T-helper 2 cell treated with Interferon-gamma antibody and Interleukin-4, amounts not matched to agents 100 ng/mL and 5 ng/mL, for 36 hours (primary cell): ENCODE measurements around the gene TRIM65. TPM values are rescaled to one million over a fixed set of nuclear protein-coding genes. Genes with fewer than 3 reads are reported as not detected.
"Not testable (repeated sequence)": the region's sequence is repeated elsewhere in the genome, so short reads cannot be mapped to it uniquely, and the experiment has no call there.

Experiments
- intact Hi-C: fragments of 100-400 bp; cut with micrococcal nuclease; formaldehyde crosslinking; loops from one replicate; pipeline ENCODE4 v1.15.1; 2023
- total RNA-seq: library from RNA; stranded (reverse); gene quantifications from 2 replicates; pipeline ENCODE4 v1.2.3, GENCODE V29; 2022

Gene TRIM65
- total RNA-seq, 1 donor from 2014 or later: 38.3 TPM

DNA sequence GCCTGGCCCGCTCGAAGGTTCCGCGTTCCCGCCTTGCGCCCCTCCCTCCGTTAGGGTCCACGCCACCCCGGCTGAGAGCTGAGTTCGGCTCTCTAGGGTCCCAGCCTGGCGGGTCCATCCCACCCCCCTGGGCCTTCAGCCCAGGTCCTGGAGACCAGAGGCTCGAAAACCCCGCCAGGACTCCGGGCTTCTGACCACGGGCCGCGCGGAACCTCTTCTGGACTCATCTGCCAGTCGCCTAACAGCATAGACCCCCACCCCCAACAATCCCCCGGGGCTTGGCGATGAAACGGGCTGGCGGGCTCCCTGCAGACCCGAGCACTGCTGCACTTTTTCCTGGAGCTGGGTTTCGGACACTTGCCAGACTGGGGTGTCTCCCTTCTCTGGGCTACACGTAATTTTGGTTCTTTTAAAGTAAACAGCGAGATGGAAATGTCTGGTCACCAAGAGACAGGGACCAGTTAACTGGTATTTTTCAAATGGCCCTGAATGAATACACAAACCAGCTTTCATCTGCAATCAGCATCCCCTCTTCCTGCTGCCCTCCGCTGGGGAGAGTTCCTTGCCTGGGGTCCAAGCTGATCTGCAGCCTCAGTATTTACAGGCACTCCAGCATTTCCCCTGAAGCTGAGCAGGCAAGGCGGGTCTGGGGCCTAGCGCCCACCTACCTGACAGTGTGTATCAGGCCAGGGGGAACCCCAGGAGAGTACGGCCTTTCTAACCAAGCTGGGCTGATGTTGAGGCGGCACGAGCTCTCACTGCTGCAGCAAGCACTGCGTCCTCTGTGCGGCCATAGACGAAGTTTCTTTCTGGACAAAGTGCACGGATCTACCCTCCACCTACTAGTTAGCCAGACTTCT lies 639 bp upstream of the TRIM65 start:
- intact Hi-C loops: loop anchor here (2.0 kb wide), 2 partner anchors 19 to 43 kb away; partner anchors contain the start of genes TRIM47 and WBP2

DNA sequence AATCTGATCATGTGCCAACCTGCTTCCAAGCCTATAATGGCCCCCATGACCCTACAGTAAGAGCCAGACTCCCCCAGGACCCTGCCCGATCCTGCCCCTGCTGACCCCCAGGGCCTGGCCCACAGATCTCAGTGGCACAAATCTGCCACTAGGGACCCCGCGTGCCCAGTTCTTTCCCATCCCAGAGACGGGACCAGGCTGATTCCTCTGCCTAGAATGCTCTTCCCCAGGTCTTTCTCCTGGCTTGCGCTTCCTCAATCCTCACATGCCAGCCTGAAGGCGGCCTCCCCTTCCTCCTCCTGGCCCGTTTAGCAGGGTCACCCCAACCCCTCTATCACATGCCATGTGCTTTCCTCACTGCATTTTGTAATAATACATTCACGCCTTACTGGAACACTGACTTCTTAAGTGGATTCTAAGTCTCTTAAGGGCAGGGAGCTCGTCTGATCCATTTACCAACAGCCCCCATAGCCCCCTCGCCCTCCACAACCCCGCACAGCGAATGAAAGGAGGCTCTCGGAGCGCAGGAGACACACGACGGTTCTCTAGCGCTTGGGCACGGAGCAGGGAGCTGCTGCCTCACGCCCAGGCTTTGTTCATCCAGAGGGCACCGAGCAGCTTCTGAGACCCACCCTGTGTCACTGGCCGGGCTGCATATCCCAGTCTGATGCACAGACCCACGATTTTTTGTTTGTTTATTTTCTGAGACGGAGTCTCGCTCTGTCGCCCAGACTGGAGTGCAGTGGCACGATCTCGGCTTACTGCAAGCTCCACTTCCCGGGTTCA lies 1.2 kb downstream of the TRIM65 start:
- intact Hi-C loops: loop anchor here (1.0 to 2.0 kb wide), 3 partner anchors 9 to 41 kb away; partner anchors contain the start of genes MRPL38, TRIM47 and WBP2

- intact Hi-C loops: no loop called here
These were observed 2.6 kb downstream of the TRIM65 start for GRCh38 chr17:75894049-75894733.

DNA sequence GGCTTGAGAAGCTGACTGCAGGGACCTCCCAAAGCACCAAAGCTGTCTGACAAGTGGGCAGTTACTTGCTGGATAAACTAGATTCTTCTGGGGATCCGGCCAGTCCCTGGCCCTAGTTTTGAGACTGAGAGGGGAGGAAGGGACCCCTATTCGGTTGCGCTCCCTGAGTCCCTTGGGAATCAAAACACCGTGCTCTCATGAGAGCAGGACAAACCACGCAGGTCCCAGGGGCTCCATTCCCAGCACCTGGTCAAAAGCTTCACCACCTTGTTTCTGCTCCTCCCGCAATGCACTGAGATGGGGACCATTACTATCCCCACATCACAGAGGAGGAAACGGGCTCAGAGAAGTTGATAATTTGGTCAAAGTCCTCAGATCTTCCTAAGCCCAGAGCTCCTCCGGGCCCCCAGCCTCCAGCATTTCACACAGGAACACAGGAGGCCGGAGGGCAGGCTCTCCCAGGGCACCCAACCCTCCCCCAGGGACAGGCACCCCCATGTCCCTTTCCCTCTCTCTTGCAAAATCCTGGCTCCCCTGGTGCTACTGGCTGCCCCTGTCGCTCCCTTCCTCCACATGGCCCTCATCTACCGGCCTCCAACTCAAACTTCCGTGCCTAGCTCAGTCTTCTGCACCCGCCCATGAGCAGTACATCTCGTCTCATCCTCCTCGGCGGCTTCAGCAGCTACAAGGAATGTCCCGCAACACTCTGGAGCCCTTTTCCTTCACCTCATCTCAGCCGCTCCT lies 3.3 kb downstream of the TRIM65 start:
- intact Hi-C loops: no loop called here

DNA sequence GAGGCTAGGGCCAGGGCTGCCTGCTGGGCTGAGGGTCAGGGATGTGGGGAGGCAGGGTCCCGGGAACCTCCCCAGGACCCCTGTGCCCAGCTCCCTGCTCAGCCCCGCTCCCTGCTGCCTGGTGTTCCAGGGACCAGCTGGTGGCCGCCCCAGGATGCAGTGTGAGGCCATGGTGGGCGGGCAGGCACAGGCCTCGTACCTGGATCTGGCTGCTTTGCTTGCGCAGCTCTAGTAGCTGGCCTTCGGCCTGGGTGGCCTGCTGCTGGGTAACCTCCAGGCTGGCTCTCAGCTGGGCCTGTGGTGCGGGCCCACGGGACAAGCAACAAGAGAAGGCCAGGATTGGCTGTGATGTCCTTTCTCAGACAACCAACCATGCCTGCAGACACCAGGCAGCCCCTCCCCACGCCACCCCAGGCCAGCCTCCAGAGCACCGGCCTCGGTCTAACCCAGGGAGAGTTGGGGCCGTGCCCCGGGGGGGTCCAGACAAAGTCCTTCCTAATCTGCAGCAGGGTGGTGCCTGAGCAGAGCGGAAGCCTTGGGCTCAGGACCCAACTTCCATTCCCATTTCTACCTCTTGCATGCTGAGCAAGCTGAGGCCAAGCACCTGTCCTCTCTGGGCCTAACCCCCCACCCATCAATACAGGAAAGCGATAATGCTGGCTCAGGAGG lies 4.1 kb downstream of the TRIM65 start:
- intact Hi-C loops: no loop called here

DNA sequence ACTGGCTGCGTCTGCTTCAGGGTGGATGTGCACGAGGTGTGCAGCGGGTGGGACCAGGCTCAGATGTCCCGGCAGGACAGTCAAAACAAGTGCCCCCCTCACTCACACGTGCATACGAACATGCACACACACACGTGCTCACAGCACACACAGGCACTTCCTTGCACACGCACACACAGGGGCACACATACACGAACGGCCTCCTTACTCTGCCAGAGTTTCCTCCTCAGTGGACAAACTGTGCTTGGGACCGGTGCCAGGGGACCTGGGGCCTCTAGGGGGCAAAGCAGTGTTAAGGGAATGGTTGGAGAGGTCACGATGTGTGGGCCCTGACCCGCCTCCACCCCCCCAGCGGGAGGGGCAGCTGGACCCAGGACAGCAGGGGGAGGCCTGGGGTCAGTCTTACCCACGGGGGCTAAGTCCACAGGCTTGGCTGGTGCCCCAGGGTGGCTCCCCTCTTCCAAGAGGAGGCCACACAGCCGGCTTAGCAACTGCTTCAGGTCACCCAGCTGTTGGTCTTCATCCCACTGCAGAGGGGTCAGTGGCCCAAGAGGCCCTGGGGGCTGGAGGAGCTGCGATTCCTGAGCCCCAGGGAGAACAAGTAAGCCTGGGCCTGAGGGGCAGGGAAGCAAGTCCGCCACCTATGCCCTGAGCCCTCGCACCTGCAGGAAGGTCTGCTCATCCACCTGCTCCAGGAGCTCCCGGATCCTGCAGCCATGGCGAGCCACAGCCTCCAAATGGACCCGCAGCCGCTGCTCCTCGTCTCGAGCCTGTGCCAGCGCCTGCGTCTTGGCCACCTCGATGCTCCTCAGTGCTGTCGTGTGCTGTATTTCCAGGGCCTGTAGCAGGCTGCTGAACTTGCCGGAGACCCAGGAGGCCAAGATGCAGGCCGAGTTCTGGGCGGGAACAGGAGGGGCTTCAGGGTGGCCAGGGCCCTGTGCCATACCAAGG lies 4.9 kb downstream of the TRIM65 start:
- intact Hi-C loops: no loop called here

DNA sequence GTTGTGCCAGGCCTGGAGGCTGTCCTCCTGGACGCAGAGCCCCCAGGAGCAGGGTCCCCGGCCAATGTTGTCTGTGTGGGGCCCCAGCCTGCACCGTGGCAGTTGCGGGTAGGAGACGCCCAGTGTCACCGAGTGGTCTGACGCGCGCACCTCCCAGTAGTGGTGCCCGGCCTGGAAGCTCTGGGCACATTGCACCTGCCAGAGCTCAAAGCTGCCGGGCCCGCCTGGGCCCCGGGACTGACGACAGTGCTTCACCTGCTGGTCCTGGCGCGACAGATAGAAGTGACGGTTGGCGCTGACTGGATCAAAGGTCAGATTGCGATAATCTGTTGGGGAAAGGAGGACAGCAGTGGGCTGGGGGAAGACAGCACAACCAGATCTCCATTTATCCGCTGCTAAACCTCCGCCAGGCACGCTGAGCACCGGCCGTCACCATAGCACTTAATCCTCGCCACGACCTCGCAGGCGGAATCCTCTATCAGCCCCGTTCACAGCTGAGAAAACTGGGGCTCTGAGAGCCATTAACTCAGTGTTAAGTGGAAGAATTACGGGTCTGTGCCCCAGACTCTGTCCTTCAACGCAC lies 5.6 kb downstream of the TRIM65 start:
- intact Hi-C loops: no loop called here

- intact Hi-C loops: no loop called here
These were observed 7.3 kb downstream of the TRIM65 start for GRCh38 chr17:75889454-75889853.

- intact Hi-C loops: no loop called here
These were observed 8.3 kb downstream of the TRIM65 start for GRCh38 chr17:75888484-75888883.

- intact Hi-C loops: not testable (repeated sequence)
These were observed 10.9 kb downstream of the TRIM65 start for GRCh38 chr17:75885860-75886259.

DNA sequence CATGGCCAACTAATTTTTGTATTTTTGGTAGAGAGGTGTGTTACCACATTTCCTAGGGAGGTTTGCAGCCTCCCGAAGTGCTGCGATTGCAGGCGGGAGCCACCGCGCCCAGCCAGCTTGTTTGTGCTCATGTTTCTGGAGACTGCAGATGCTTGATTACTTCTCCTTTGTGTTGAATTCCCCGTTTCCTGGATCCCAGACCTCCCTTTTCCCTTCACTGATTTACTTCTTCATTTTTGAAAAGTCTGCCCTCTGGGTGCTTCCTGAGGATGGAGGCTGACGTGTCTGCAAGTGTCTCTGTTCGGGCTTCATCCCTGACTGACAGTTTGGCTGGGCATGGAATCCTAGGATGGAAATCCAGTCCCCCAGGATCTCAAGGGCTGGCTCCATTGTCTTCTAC lies 11.3 kb downstream of the TRIM65 start:
- intact Hi-C loops: no loop called here

GRCh38 chr17:75881678-75882454 lies 14.9 kb downstream of the TRIM65 start:
- intact Hi-C loops: no loop called here

- intact Hi-C loops: no loop called here
These were observed 16.5 kb downstream of the TRIM65 start for GRCh38 chr17:75880266-75880665.

DNA sequence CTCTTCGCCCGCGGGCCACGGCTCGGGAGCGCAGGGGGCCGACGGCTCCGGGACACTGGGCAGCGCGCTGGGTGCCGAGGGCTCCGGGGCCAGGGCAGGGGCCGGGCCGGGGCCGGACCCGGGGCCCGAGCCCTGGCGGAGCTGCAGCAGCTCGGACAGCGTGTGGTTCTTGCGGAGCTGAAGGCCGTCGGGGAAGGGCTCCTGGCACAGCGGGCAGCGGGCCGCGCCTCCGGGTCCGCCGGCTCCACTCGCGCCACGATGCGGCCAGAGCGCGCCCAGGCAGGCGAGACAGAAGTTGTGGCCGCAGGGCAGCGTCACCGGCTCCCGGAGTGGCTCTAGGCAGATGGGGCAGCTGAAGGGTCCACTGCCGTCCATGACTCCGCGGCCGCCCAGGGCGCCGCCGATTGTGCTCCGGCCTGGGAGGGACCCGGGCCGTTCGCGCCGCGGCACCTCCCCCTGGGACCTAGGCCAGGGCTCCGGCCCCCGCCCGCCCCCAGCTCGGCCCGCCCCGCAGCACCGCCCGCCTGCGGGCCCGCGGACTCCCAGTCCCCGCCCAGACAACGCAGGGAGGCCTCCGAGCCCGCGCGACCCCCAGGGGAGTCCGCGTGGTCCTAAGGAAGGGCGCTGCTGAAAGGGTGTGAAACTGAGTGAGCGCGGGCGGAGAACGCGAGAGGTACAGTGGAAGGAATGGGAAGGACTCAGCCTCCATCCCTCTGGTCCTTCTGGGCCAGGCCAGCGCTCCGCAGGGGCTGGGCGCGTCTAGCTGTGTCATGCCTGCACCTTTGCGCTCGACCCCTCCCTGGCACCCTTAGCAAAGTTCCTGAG lies 18.4 kb downstream of the TRIM65 start, which contains the start of gene TRIM47:
Gene TRIM47 (minus strand): TSS at position 408 of the 825 bp plus-strand sequence. CDS start 33 bp downstream, at position 375.
- intact Hi-C loops: loop anchor here (2.0 kb wide), 1 partner anchor 18 kb away; the partner anchor contains the start of gene TRIM65

- intact Hi-C loops: loop anchor here (2.0 kb wide), 2 partner anchors 19 to 23 kb away; partner anchors contain the start of genes TRIM65 and WBP2
These were observed 19.0 kb downstream of the TRIM65 start for GRCh38 chr17:75877752-75878173.

- intact Hi-C loops: loop anchor here (2.0 kb wide), 1 partner anchor 22 kb away; the partner anchor contains the start of gene WBP2
These were observed 19.6 kb downstream of the TRIM65 start for GRCh38 chr17:75876938-75877751.
